NCI-H2227 (cell line): ENCODE results near the gene ACAP3.
"Not testable (repeated sequence)": the region's sequence is repeated elsewhere in the genome, so short reads cannot be mapped to it uniquely, and the experiment has no call there.

Experiments used
- DNase-seq: peaks from one replicate; lab custom pipeline; 2025; ENCODE audit not compliant: unreplicated experiment; lab: John Stamatoyannopoulos, UW

The ACAP3 gene

GRCh38 chr1:1268284-1268682 is 39.4 kb downstream of the ACAP3 start:
- no peak for DNase-seq

- no peak for DNase-seq
These were observed 40.0 kb downstream of the ACAP3 start for GRCh38 chr1:1267488-1268283.

- no peak for DNase-seq
These were observed 42.9 kb downstream of the ACAP3 start for GRCh38 chr1:1264868-1265272.

- no peak for DNase-seq
These were observed 43.7 kb downstream of the ACAP3 start for GRCh38 chr1:1264026-1264425.

- DNase-seq, result no peak
These were observed 45.0 kb downstream of the ACAP3 start for GRCh38 chr1:1262758-1263157.

- no peak for DNase-seq
These were observed 45.7 kb downstream of the ACAP3 start for GRCh38 chr1:1262071-1262470.

GRCh38 chr1:1260843-1261560 is 46.7 kb downstream of the ACAP3 start:
- DNase-seq, result no peak

- DNase-seq, result no peak
These were observed 47.7 kb downstream of the ACAP3 start for GRCh38 chr1:1259951-1260600.

- DNase-seq, result no peak
These were observed 48.2 kb downstream of the ACAP3 start for GRCh38 chr1:1259540-1259939.

GRCh38 chr1:1259119-1259488 is 48.6 kb downstream of the ACAP3 start:
- no peak for DNase-seq

- no peak for DNase-seq
These were observed 50.5 kb downstream of the ACAP3 start for GRCh38 chr1:1256956-1257871.

GRCh38 chr1:1255611-1256010 is 52.1 kb downstream of the ACAP3 start:
- no peak for DNase-seq

- no peak for DNase-seq
These were observed 52.7 kb downstream of the ACAP3 start for GRCh38 chr1:1255078-1255477.

- DNase-seq, result no peak
These were observed 53.1 kb downstream of the ACAP3 start for GRCh38 chr1:1254667-1254998.

- no peak for DNase-seq
These were observed 53.6 kb downstream of the ACAP3 start for GRCh38 chr1:1253972-1254666.

- DNase-seq, result no peak
These were observed 54.4 kb downstream of the ACAP3 start for GRCh38 chr1:1253314-1253713.

- no peak for DNase-seq
These were observed 56.9 kb downstream of the ACAP3 start for GRCh38 chr1:1250786-1251284.

GRCh38 chr1:1248009-1248913 is 59.5 kb downstream of the ACAP3 start:
- not testable (repeated sequence) for DNase-seq

- no peak for DNase-seq
These were observed 60.3 kb downstream of the ACAP3 start for GRCh38 chr1:1247341-1247913.
